A673 (cell line): ENCODE data around the gene NUDCD2.

Source experiments
- CTCF ChIP-seq: fragments of 300-800, 200-600 bp; sonication (generic); conservative IDR thresholded peaks from 2 replicates; pipeline ENCODE4 v1.5.1; 2017; ENCODE audit warnings: low read depth, mild to moderate bottlenecking, antibody characterized with exemption, low read length, moderate library complexity, mixed read lengths
- EZH2 ChIP-seq: fragments of 200-600 bp; sonication (generic); IDR thresholded peaks from 2 replicates; pipeline ENCODE4 v1.6.1; 2017; ENCODE audit warnings: borderline replicate concordance, low read depth, mild to moderate bottlenecking, mixed read lengths, antibody characterized with exemption, low read length; ENCODE audit not compliant: poor library complexity, severe bottlenecking

DNA sequence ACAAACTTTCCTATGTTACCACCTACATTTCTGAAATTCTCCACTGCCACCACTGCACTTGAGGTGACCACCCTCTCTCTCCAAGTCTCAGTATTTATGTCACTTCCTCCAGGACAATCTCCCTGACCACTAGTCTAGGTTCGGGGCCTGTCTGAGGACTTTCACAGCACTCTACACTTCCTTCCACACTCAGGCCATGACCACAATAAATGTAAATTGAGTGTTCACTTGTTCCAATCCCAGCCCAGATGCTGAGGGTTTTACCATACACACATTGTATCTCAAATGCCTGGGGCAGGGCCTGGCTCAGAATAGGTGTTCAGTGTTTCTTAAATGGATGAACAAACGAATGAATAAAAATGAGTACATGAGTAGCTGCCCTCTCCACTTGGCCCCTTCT, 49.4 kb downstream of the NUDCD2 start:
- TF ChIP-seq CTCF (no peak), EZH2 (no peak)
